Heart right ventricle (tissue), 16 donors: ENCODE data around the gene UBASH3B. TPM values are rescaled to one million over a fixed set of nuclear protein-coding genes. Genes with fewer than 3 reads are reported as not detected.

Source experiments
- ATAC-seq, 8 donors: fragments of 200-7000 bp; cut with Tn5 transposase; one replicate each; pipeline ENCODE4 v1.9.1; 2020; ENCODE audit warnings: mild to moderate bottlenecking in 8 of 8, moderate library complexity in 8 of 8, moderate number of reproducible peaks in 1 of 8
- DNase-seq, 2 donors: peaks; one replicate each; pipeline ENCODE4 v3.0.0-alpha.2; 2020
- H3K27ac ChIP-seq, 10 donors: fragments of 200-600 bp; sonication (generic) in 2 of 10; one replicate each; pipeline versions ENCODE4 v1.5.0 to v1.8.0; 2020 to 2022; ENCODE audit warnings: mild to moderate bottlenecking in 3 of 10
- H3K27me3 ChIP-seq, 7 donors: fragments of 200-600 bp; one replicate each; pipeline ENCODE4 v1.8.0; 2021 to 2022; ENCODE audit warnings: mild to moderate bottlenecking in 2 of 7
- H3K36me3 ChIP-seq, 9 donors: fragments of 200-600 bp; sonication (generic) in 1 of 9; one replicate each; pipeline versions ENCODE4 v1.5.0 to v1.8.0; 2020 to 2022; ENCODE audit warnings: mild to moderate bottlenecking in 2 of 9
- H3K4me1 ChIP-seq, 9 donors: fragments of 200-600 bp; sonication (generic) in 1 of 9; one replicate each; pipeline versions ENCODE4 v1.5.0 to v1.8.0; 2020 to 2022; ENCODE audit warnings: mild to moderate bottlenecking in 4 of 9
- H3K4me3 ChIP-seq, 10 donors: fragments of 200-600 bp; sonication (generic) in 2 of 10; one replicate each; pipeline versions ENCODE4 v1.5.0 to v1.8.0; 2020 to 2022; ENCODE audit warnings: mild to moderate bottlenecking in 7 of 10, moderate library complexity in 2 of 10
- H3K9me3 ChIP-seq, 11 donors: fragments of 200-600 bp in 10 of 11; sonication (generic) in 2 of 11; one replicate each; pipeline versions ENCODE4 v1.5.0 to v1.8.0; 2013 to 2022; ENCODE audit warnings: mild to moderate bottlenecking in 2 of 11, control low read depth in 1 of 11, moderate library complexity in 1 of 11
- WGBS, 2 donors: extraction: QIAGEN DNeasy Blood & Tissue Kit; methylation state at CpG; one replicate each; pipeline ENCODE4 v1.1.7; 2013; ENCODE audit warnings: inconsistent platforms in 1 of 2; 5-methylcytosine and 5-hydroxymethylcytosine counted together
- intact Hi-C, 10 donors: fragments of 100-400 bp; cut with DNase I; formaldehyde crosslinking; loops; one replicate each; pipeline versions ENCODE4 v1.11.1 to v1.14.2; 2022
- polyA plus RNA-seq, 2 donors: library from polyadenylated mRNA; stranded (reverse); fragments of 200-250 nt; gene quantifications; one replicate each; pipeline ENCODE4 v1.2.3, GENCODE V29; 2013
- total RNA-seq, 10 donors: library from RNA; stranded (reverse); fragmentation: NEBNext Ultra II Directional in 3 of 10; extraction: Animal tissue kit (Norgen Biotek cat#: 25700) in 3 of 10; gene quantifications; one replicate each; pipeline versions ENCODE4 v1.2.1 to v1.2.4, GENCODE V29; 2021 to 2023
- TF ChIP-seq, protein P1 (sequence below), 9 donors: fragments of 200-600 bp; sonication (generic) in 2 of 9; IDR thresholded peaks; one replicate each; pipeline versions ENCODE4 v1.5.0 to v1.8.0; 2021 to 2022; ENCODE audit warnings: antibody characterized with exemption in 9 of 9, mild to moderate bottlenecking in 5 of 9, moderate library complexity in 1 of 9
- donor health status: Arrhythmogenic right ventricular cardiomyopathy.
- donor health status: ischemic (EF 13 %, LVEDD 7.1; RV severe dilation, severe dysfunction).
- donor health status: healthy with polysubstance abuse.
- donor health status: DM: no; HTN: yes; CAD: no.
- donor health status: DM: no; HTN: no; CAD: no.
- donor health status: ischemic (EF 25% LVEDD 6.9; RV normal size, moderate dysfunction).
- donor health status: ischemic (EF 25% LVEDD 5.7; RV mildly dilated, moderate dysfunction).
- donor health status: healthy.
- donor health status: DM: yes; HTN: yes; CAD: no.
- donor health status: Ischemic cardiomyopathy.
- donor health status: ischemic (EF 35%, LVEDD 5.7; RV mildly dilated, moderate dysfunction).
- donor health status: nonischemic (EF 11% LVEDD 7.7; RV severe dilation, severe dysfunction).
- donor health status: DM: yes; HTN: yes; CAD: no.
- donor health status: PGD.
- donor health status: ischemic (EF 29% LVEDD 5.4; RV normal size, mild dysfunction).
- donor health status: nonischemic (EF 23%, LVEDD 6.1; RV moderate dilation, normal function).

The UBASH3B gene
- total and polyA plus RNA-seq, 12 donors, result 0.51 to 8.0 (median 1.5) TPM

DNA sequence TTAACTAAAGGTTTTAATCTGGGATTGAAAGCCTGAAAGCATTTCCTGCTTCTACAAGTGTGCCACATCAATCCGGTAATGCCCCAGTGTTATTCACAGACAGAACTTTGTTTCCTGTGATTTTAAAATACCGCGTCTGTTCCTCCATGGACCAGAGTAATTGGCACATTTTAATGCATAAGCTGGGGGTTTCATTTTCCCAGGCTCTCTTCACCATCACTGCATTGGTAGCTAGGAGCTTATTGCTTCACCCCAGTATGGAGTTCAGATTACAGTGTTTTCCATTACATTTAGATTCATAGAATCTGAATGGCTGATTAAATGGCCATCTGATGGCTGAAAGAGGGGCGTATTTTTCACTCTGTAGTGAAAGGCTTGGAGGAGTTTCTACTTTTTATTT is 157.1 kb downstream of the UBASH3B start:
- TF ChIP-seq, protein P1, sequence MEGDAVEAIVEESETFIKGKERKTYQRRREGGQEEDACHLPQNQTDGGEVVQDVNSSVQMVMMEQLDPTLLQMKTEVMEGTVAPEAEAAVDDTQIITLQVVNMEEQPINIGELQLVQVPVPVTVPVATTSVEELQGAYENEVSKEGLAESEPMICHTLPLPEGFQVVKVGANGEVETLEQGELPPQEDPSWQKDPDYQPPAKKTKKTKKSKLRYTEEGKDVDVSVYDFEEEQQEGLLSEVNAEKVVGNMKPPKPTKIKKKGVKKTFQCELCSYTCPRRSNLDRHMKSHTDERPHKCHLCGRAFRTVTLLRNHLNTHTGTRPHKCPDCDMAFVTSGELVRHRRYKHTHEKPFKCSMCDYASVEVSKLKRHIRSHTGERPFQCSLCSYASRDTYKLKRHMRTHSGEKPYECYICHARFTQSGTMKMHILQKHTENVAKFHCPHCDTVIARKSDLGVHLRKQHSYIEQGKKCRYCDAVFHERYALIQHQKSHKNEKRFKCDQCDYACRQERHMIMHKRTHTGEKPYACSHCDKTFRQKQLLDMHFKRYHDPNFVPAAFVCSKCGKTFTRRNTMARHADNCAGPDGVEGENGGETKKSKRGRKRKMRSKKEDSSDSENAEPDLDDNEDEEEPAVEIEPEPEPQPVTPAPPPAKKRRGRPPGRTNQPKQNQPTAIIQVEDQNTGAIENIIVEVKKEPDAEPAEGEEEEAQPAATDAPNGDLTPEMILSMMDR (IDR thresholded peaks at IDR 0.05), result no peak
- DNase-seq, result no peak
- Histone ChIP-seq H3K4me1 (peaks cover 0 to 33% (median 25%) of the 10 kb centered on the region in 9 donors), H3K27me3 (no peaks in the 10 kb centered on the region), H3K4me3 (no peak overlapping the region), H3K27ac (no peak overlapping the region), H3K9me3 (no peaks in the 10 kb centered on the region), H3K36me3 (peaks cover 0 to 34% (median 0%) of the 10 kb centered on the region in 9 donors)
- WGBS, 2 donors, result 56% methylated on average over 4 of the region's 4 CpGs
- intact Hi-C loops, result loop anchor here in 1 of 10 donors (5.0 kb wide), 1 partner anchor 40 kb away; no protein-coding TSS in a partner anchor
- no peak for ATAC-seq

DNA sequence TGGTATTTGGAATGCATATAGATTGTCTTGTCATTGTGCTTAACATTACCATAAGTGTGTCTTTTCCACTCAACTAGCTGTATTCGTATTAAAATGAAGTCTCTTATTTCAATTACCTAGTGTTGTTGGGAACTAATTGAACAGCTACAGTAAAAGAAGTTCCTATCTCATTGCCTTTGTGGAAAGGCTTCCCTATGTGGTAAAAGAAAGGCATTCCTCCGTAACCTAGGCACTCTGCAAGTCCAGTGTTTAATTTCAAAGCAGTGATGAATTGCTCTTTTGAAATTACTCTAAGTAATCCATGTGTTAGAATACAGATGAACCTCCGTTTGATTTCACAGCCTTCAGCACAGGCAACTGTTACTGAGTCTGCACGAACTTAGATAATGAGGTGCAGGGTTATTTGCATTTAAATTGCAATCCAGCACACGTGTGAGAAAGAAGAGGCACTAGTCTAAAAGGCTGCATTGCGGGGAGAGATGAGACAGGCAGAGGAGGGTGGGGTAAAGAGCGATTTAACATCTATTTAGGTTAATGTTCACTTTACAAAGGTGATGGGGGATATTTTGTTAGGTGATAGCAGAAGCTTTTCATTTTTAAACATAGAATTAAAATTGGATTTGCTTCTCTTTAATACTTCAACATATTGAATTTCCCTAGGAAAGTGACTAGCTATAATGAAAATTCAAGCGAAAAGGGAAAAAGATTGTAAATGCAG is 157.8 kb downstream of the UBASH3B start:
- 67 to 80% methylated on average over 8 of the region's 8 CpGs for WGBS, 2 donors
- ATAC-seq (no peak), DNase-seq (no peak)
- no peak overlapping the region for H3K27ac ChIP-seq
- H3K4me3 ChIP-seq, result no peak overlapping the region
- H3K36me3 ChIP-seq, result peaks cover 0 to 28% (median 0%) of the 10 kb centered on the region in 9 donors
- intact Hi-C loops, result loop anchor here in 1 of 10 donors (5.0 kb wide), 1 partner anchor 39 kb away; no protein-coding TSS in a partner anchor
- TF ChIP-seq, protein P1 (IDR thresholded peaks at IDR 0.05), result no peak
- H3K9me3 ChIP-seq, result peaks cover 0 to under 1% (median 0%) of the 10 kb centered on the region in 11 donors
- H3K27me3 ChIP-seq, result no peaks in the 10 kb centered on the region
- peaks cover 0 to 31% (median 19%) of the 10 kb centered on the region in 9 donors for H3K4me1 ChIP-seq

DNA sequence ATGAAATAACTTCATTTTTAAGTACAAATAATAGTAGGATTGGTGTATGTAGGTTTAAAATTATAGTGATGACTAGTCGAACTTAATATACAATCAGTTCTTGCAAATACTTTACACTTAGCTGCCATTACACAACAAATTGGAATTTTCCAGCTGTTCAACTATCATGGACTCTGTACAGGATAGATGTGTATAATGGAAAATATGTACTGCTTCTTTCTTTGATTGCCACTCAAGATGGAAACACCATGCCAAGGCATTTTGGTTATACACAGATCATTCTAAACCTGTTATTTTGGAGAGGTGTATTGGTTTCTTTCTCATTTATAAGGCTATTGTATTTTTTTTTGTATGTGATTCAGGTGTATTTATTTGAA is 158.4 kb downstream of the UBASH3B start:
- WGBS, 2 donors, result 70 to 75% methylated on average over 1 of the region's 1 CpG
- intact Hi-C loops, result loop anchor here in 1 of 10 donors (5.0 kb wide), 1 partner anchor 38 kb away; no protein-coding TSS in a partner anchor
- H3K27me3 ChIP-seq, result no peaks in the 10 kb centered on the region
- DNase-seq (no peak), ATAC-seq (no peak)
- peaks cover 0 to 28% (median 0%) of the 10 kb centered on the region in 9 donors for H3K36me3 ChIP-seq
- no peak overlapping the region for H3K4me3 ChIP-seq
- H3K27ac ChIP-seq, result no peak overlapping the region
- TF ChIP-seq, protein P1 (IDR thresholded peaks at IDR 0.05), result no peak
- peaks cover 0 to 5% (median 0%) of the 10 kb centered on the region in 11 donors for H3K9me3 ChIP-seq
- peaks cover 0 to 26% (median 13%) of the 10 kb centered on the region in 9 donors for H3K4me1 ChIP-seq

DNA sequence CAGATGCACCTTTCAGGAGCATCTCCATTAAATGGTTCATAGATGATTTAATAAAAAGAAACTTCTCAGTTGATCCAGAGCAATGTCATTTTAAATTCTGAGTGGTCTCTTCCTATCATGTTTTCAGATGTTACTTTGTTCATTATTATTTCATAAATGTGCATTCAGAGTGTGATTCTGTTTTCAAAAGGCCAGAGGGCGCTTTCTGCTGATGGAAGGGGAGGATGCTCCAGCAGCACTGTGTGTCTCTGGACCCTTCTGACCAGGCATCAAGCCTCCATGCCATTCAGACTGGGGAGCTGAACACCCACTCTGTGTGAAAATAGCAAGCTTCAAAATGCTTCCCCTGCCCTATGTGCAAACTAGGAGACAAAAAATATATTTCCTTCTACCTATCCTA is 158.9 kb downstream of the UBASH3B start:
- Histone ChIP-seq H3K36me3 (peaks cover 0 to 23% (median 0%) of the 10 kb centered on the region in 9 donors), H3K27ac (no peak overlapping the region), H3K9me3 (peaks cover 0 to 8% (median 0%) of the 10 kb centered on the region in 11 donors), H3K4me3 (no peak overlapping the region), H3K4me1 (peaks cover 0 to 21% (median 10%) of the 10 kb centered on the region in 9 donors), H3K27me3 (no peaks in the 10 kb centered on the region)
- intact Hi-C loops, result loop anchor here in 1 of 10 donors (5.0 kb wide), 1 partner anchor 38 kb away; no protein-coding TSS in a partner anchor
- ATAC-seq (no peak), DNase-seq (no peak)
- WGBS, 2 donors, result 87 to 93% methylated on average over 1 of the region's 1 CpG
- TF ChIP-seq, protein P1 (IDR thresholded peaks at IDR 0.05), result peak in 2 of 9 donors; percentile 20 to 21
